Trophoblast cell (in vitro differentiated cells and primary cell): Measurements from ENCODE around the gene SACS.

Source experiments
- DNase-seq, 2 donors: peaks; one replicate each; pipeline ENCODE4 v3.0.0-alpha.2; 2016
- H2AFZ ChIP-seq: 2 replicates; pipeline ENCODE4 v1.6.1; 2013; ENCODE audit warnings: low read length, moderate library complexity, mild to moderate bottlenecking; ENCODE audit not compliant: insufficient read depth, poor library complexity
- H2AK5ac ChIP-seq: 2 replicates; pipeline ENCODE4 v1.6.1; 2013; ENCODE audit warnings: mild to moderate bottlenecking, low read length
- H2BK120ac ChIP-seq: 2 replicates; pipeline ENCODE4 v1.6.1; 2013; ENCODE audit warnings: low read length, mild to moderate bottlenecking, moderate library complexity; ENCODE audit not compliant: insufficient read depth, poor library complexity
- H2BK12ac ChIP-seq: 2 replicates; pipeline ENCODE4 v1.6.1; 2013; ENCODE audit warnings: mild to moderate bottlenecking, low read length, moderate library complexity
- H2BK5ac ChIP-seq: 2 replicates; pipeline ENCODE4 v1.6.1; 2013; ENCODE audit warnings: low read length, low read depth, moderate library complexity, mild to moderate bottlenecking; ENCODE audit not compliant: poor library complexity
- H3K14ac ChIP-seq: 2 replicates; pipeline ENCODE4 v1.6.1; 2013; ENCODE audit warnings: mild to moderate bottlenecking, low read length
- H3K18ac ChIP-seq: 2 replicates; pipeline ENCODE4 v1.6.1; 2013; ENCODE audit warnings: mild to moderate bottlenecking, low read length
- H3K23ac ChIP-seq: 2 replicates; pipeline ENCODE4 v1.6.1; 2013; ENCODE audit warnings: low read length
- H3K27ac ChIP-seq: 2 replicates; pipeline ENCODE4 v1.5.1; 2013; ENCODE audit warnings: low read depth, mild to moderate bottlenecking, inconsistent platforms, low read length, moderate library complexity
- H3K27me3 ChIP-seq: 2 replicates; pipeline ENCODE4 v1.6.1; 2013; ENCODE audit warnings: inconsistent platforms, mild to moderate bottlenecking, low read length, moderate library complexity; ENCODE audit not compliant: insufficient read depth
- H3K36me3 ChIP-seq, 2 experiments: 1 replicate in 1 of 2; 2 replicates in 1 of 2; pipeline ENCODE4 v1.6.1; 2013; ENCODE audit warnings: low read length in 2 of 2, mild to moderate bottlenecking in 2 of 2, moderate library complexity in 1 of 2; ENCODE audit not compliant: insufficient read depth in 2 of 2, control insufficient read depth in 1 of 2
- H3K4ac ChIP-seq: 2 replicates; pipeline ENCODE4 v1.6.1; 2013; ENCODE audit warnings: low read depth, mild to moderate bottlenecking, low read length, moderate library complexity
- H3K4me1 ChIP-seq, 2 experiments: 1 replicate in 1 of 2; 2 replicates in 1 of 2; pipeline ENCODE4 v1.6.1; 2013; ENCODE audit warnings: low read length in 2 of 2, mild to moderate bottlenecking in 2 of 2, moderate library complexity in 1 of 2; ENCODE audit not compliant: insufficient read depth in 2 of 2, control insufficient read depth in 1 of 2
- H3K4me2 ChIP-seq: 2 replicates; pipeline ENCODE4 v1.6.1; 2013; ENCODE audit warnings: inconsistent platforms, mild to moderate bottlenecking, low read length, moderate library complexity
- H3K4me3 ChIP-seq: 2 replicates; pipeline ENCODE4 v1.5.1; 2013; ENCODE audit warnings: mild to moderate bottlenecking, low read depth, low read length, inconsistent platforms
- H3K79me1 ChIP-seq: one replicate; pipeline ENCODE4 v1.6.1; 2013; ENCODE audit warnings: low read length
- H3K79me2 ChIP-seq: 2 replicates; pipeline ENCODE4 v1.6.1; 2013; ENCODE audit warnings: low read length, mild to moderate bottlenecking; ENCODE audit not compliant: control insufficient read depth, insufficient read depth, poor library complexity
- H3K9ac ChIP-seq: 2 replicates; pipeline ENCODE4 v1.6.1; 2013; ENCODE audit warnings: mild to moderate bottlenecking, low read length
- H3K9me3 ChIP-seq: 2 replicates; pipeline ENCODE4 v1.6.1; 2013; ENCODE audit warnings: low read depth, mild to moderate bottlenecking, control low read depth, inconsistent platforms, low read length; ENCODE audit not compliant: insufficient read depth
- H4K12ac ChIP-seq: 2 replicates; pipeline ENCODE4 v1.6.1; 2013; ENCODE audit warnings: low read depth, mild to moderate bottlenecking, low read length, moderate library complexity
- H4K8ac ChIP-seq: 2 replicates; pipeline ENCODE4 v1.6.1; 2013; ENCODE audit warnings: low read depth, mild to moderate bottlenecking, low read length, moderate library complexity
- H4K91ac ChIP-seq: one replicate; pipeline ENCODE4 v1.6.1; 2013; ENCODE audit warnings: low read depth, mild to moderate bottlenecking, low read length, moderate library complexity
- WGBS: extraction: QIAGEN DNeasy Blood & Tissue Kit; methylation state at CpG from one replicate; pipeline ENCODE4 v1.1.7; 2013; ENCODE audit warnings: missing lambda C conversion rate; ENCODE audit not compliant: insufficient read length, insufficient coverage; ENCODE audit errors: extremely low coverage; 5-methylcytosine and 5-hydroxymethylcytosine counted together

SACS gene

DNA sequence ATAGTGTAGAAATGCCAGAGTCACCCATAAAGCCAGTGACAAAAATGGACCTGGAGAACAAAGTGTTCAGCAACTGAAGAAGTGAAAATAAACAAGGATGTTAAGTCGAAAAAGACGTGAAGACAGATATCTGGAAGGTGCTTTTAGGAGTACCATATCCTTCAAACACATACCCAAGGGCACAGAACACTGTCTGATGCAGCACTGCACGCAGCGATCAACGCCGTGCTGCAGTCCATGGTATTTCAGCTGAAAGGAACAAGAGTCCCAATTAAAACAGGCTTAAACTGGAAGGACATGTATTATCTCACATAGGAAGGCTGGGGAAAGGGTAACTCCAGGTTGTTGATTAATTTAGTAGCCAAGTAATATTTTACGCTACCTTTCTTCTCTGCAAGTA is 144.5 kb downstream of the SACS start:
- no peak overlapping the region for H3K23ac ChIP-seq
- H4K8ac ChIP-seq: no peak overlapping the region
- H3K27me3 ChIP-seq: no peaks in the 10 kb centered on the region
- no peaks in the 10 kb centered on the region for H3K79me2 ChIP-seq
- DNase-seq: no peak
- H4K12ac ChIP-seq: no peak overlapping the region
- H2BK120ac ChIP-seq: no peak overlapping the region
- no peak overlapping the region for H2AFZ ChIP-seq
- H3K79me1 ChIP-seq: no peaks in the 10 kb centered on the region
- no peak overlapping the region for H3K4ac ChIP-seq
- H3K27ac ChIP-seq: no peak overlapping the region
- H3K4me2 ChIP-seq: no peak overlapping the region
- H2BK5ac ChIP-seq: no peak overlapping the region
- no CpG with 5 or more reads among the region's 7 CpGs for WGBS
- H3K36me3 ChIP-seq: no peaks in the 10 kb centered on the region
- H3K4me3 ChIP-seq: no peak overlapping the region
- no peak overlapping the region for H4K91ac ChIP-seq
- H2BK12ac ChIP-seq: no peak overlapping the region
- no peaks in the 10 kb centered on the region for H3K9me3 ChIP-seq
- no peaks in the 10 kb centered on the region for H3K4me1 ChIP-seq
- no peak overlapping the region for H2AK5ac ChIP-seq
- no peak overlapping the region for H3K14ac ChIP-seq
- no peak overlapping the region for H3K9ac ChIP-seq
- no peak overlapping the region for H3K18ac ChIP-seq

GRCh38 chr13:23288564-23288963 is 144.9 kb downstream of the SACS start:
- no peak overlapping the region for H3K4me2 ChIP-seq
- WGBS: no CpG with 5 or more reads among the region's 1 CpG
- no peak overlapping the region for H2BK12ac ChIP-seq
- no peak for DNase-seq
- no peak overlapping the region for H3K4ac ChIP-seq
- no peak overlapping the region for H4K8ac ChIP-seq
- H3K4me1 ChIP-seq: no peaks in the 10 kb centered on the region
- no peak overlapping the region for H3K18ac ChIP-seq
- no peak overlapping the region for H2BK5ac ChIP-seq
- H3K9me3 ChIP-seq: no peaks in the 10 kb centered on the region
- H2AK5ac ChIP-seq: no peak overlapping the region
- no peak overlapping the region for H3K23ac ChIP-seq
- no peak overlapping the region for H3K14ac ChIP-seq
- no peaks in the 10 kb centered on the region for H3K79me2 ChIP-seq
- no peak overlapping the region for H2AFZ ChIP-seq
- H2BK120ac ChIP-seq: no peak overlapping the region
- H4K12ac ChIP-seq: no peak overlapping the region
- no peak overlapping the region for H3K27ac ChIP-seq
- H4K91ac ChIP-seq: no peak overlapping the region
- H3K36me3 ChIP-seq: no peaks in the 10 kb centered on the region
- H3K9ac ChIP-seq: no peak overlapping the region
- no peak overlapping the region for H3K4me3 ChIP-seq
- no peaks in the 10 kb centered on the region for H3K79me1 ChIP-seq
- no peaks in the 10 kb centered on the region for H3K27me3 ChIP-seq

DNA sequence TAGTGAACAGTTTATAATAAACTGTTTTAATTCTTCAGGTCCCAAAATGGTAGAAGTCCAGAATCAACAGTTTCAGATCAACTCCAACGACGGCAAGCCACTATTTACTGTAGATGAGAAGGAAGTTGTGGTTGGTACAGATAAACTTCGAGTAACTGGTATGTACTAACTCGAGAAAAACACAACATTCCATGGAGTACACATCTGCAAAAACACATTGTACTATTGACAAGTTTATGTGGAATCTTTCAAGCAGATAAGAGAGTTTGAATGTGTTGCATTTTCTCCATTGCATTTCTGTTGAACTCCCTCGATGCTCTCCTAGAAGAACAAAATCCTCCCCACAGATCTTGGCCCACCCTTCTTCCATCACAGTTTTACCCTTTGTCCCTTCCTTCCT is 154.2 kb downstream of the SACS start:
- Histone ChIP-seq H3K27ac (no peak overlapping the region), H3K27me3 (no peaks in the 10 kb centered on the region), H4K12ac (no peak overlapping the region), H3K9ac (no peak overlapping the region), H3K79me1 (no peaks in the 10 kb centered on the region), H3K4me2 (no peak overlapping the region), H2BK12ac (no peak overlapping the region), H3K79me2 (no peaks in the 10 kb centered on the region), H3K14ac (no peak overlapping the region), H2AK5ac (no peak overlapping the region), H3K18ac (no peak overlapping the region), H4K91ac (no peak overlapping the region), H3K4ac (no peak overlapping the region), H4K8ac (no peak overlapping the region), H3K9me3 (no peaks in the 10 kb centered on the region), H2BK120ac (no peak overlapping the region), H2AFZ (no peak overlapping the region), H3K36me3 (no peaks in the 10 kb centered on the region), H3K23ac (no peak overlapping the region), H3K4me1 (no peaks in the 10 kb centered on the region), H2BK5ac (no peak overlapping the region), H3K4me3 (no peak overlapping the region)
- no peak for DNase-seq
- WGBS: no CpG with 5 or more reads among the region's 5 CpGs
